HTR-8/SVneo (cell line): Measurements from ENCODE around the gene MANBA.
"Not testable (repeated sequence)": the region's sequence is repeated elsewhere in the genome, so short reads cannot be mapped to it uniquely, and the experiment has no call there.

Source experiments
- DNase-seq: peaks from one replicate; pipeline ENCODE4 v3.0.0; 2011; ENCODE audit warnings: low spot score, mixed read lengths; ENCODE audit not compliant: insufficient read length
- FAIRE-seq: peaks from 2 replicates; lab custom pipeline; 2011; peaks lifted over from hg19 to GRCh38; lab: Jason Lieb, UNC

MANBA gene

GRCh38 chr4:102729486-102729885 lies 31.3 kb downstream of the MANBA start:
- FAIRE-seq, DNase-seq: not testable (repeated sequence)

- not testable (repeated sequence) for DNase-seq, FAIRE-seq
Measured at GRCh38 chr4:102726919-102727318, 33.8 kb downstream of the MANBA start.

- no peak for FAIRE-seq
- no peak for DNase-seq
Measured at GRCh38 chr4:102726068-102726467, 34.7 kb downstream of the MANBA start.

GRCh38 chr4:102725229-102725628 lies 35.5 kb downstream of the MANBA start:
- no peak for FAIRE-seq
- no peak for DNase-seq

- no peak for DNase-seq
- no peak for FAIRE-seq
Measured at GRCh38 chr4:102723511-102723910, 37.3 kb downstream of the MANBA start.

GRCh38 chr4:102722740-102723139 lies 38.0 kb downstream of the MANBA start:
- FAIRE-seq (no peak), DNase-seq (no peak)

- not testable (repeated sequence) for DNase-seq, FAIRE-seq
Measured at GRCh38 chr4:102718833-102719575, 41.8 kb downstream of the MANBA start.

GRCh38 chr4:102717448-102718092 lies 43.2 kb downstream of the MANBA start:
- FAIRE-seq (no peak), DNase-seq (no peak)

- DNase-seq (no peak), FAIRE-seq (no peak)
Measured at GRCh38 chr4:102715057-102715456, 45.7 kb downstream of the MANBA start.

GRCh38 chr4:102713774-102714173 lies 47.0 kb downstream of the MANBA start:
- not testable (repeated sequence) for FAIRE-seq, DNase-seq

GRCh38 chr4:102713096-102713495 lies 47.7 kb downstream of the MANBA start:
- no peak for FAIRE-seq

GRCh38 chr4:102710986-102711385 lies 49.8 kb downstream of the MANBA start:
- FAIRE-seq: no peak
- DNase-seq: no peak

More at GRCh38 chr4:102713096-102713495, 47.7 kb downstream of the MANBA start:
- peak; percentile 27 for DNase-seq

- FAIRE-seq, DNase-seq: not testable (repeated sequence)
Measured at GRCh38 chr4:102709060-102709459, 51.7 kb downstream of the MANBA start.

GRCh38 chr4:102707150-102707549 lies 53.6 kb downstream of the MANBA start:
- FAIRE-seq (no peak), DNase-seq (no peak)

- FAIRE-seq: no peak
- DNase-seq: no peak
Measured at GRCh38 chr4:102705391-102705935, 55.3 kb downstream of the MANBA start.

- DNase-seq (no peak), FAIRE-seq (no peak)
Measured at GRCh38 chr4:102696758-102697157, 64.0 kb downstream of the MANBA start.

- DNase-seq (no peak), FAIRE-seq (no peak)
Measured at GRCh38 chr4:102694791-102695190, 66.0 kb downstream of the MANBA start.

GRCh38 chr4:102693861-102694260 lies 66.9 kb downstream of the MANBA start:
- DNase-seq (no peak), FAIRE-seq (no peak)

- DNase-seq (no peak), FAIRE-seq (no peak)
Measured at GRCh38 chr4:102693262-102693850, 67.4 kb downstream of the MANBA start.

GRCh38 chr4:102692474-102692873 lies 68.3 kb downstream of the MANBA start:
- no peak for FAIRE-seq
- DNase-seq: no peak

GRCh38 chr4:102687982-102688433 lies 72.8 kb downstream of the MANBA start:
- no peak for FAIRE-seq
- DNase-seq: no peak
